Loucy (cell line): ENCODE data around the gene CSTF3.

Experiments used
- CTCF ChIP-seq: fragments of 200-600 bp; sonication (generic); conservative IDR thresholded peaks from 2 replicates; pipeline ENCODE4 v1.5.1; 2014; ENCODE audit warnings: mild to moderate bottlenecking, antibody characterized with exemption, low read length
- EZH2phosphoT487 ChIP-seq: fragments of 200-600 bp; IDR thresholded peaks from 2 replicates; pipeline ENCODE4 v1.6.1; 2018; ENCODE audit warnings: antibody characterized with exemption, mild to moderate bottlenecking, moderate library complexity, borderline replicate concordance

- TF ChIP-seq CTCF (no peak), EZH2phosphoT487 (no peak)
Measured at GRCh38 chr11:33135768-33136443, 25.4 kb downstream of the CSTF3 start.
